NB4 (cell line): ENCODE measurements around the gene MDM4.
"Not testable (repeated sequence)": the region's sequence is repeated elsewhere in the genome, so short reads cannot be mapped to it uniquely, and the experiment has no call there.

ENCODE experiments used
- DNase-seq: peaks from one replicate; pipeline ENCODE4 v3.0.0; 2010; ENCODE audit warnings: low read depth
- H3K4me3 ChIP-seq: one replicate; pipeline ENCODE4 v1.5.1; 2011; ENCODE audit warnings: mild to moderate bottlenecking, low read depth, low read length, moderate library complexity
- MYC ChIP-seq: IDR thresholded peaks from 2 replicates; pipeline ENCODE4 v1.6.1; 2011; ENCODE audit warnings: low read depth, low read length
- POLR2A ChIP-seq: IDR thresholded peaks from 2 replicates; pipeline ENCODE4 v1.6.1; 2011; ENCODE audit warnings: mild to moderate bottlenecking; ENCODE audit not compliant: insufficient read length; ENCODE audit errors: extremely low read depth
- TF ChIP-seq, protein P1 (sequence below): IDR thresholded peaks from 2 replicates; pipeline ENCODE4 v1.6.1; 2011; ENCODE audit warnings: low read depth, low read length
- TF ChIP-seq, protein P2 (sequence below): IDR thresholded peaks from one replicate; pipeline ENCODE4 v1.5.1; 2012; ENCODE audit warnings: low read depth, low read length

MDM4 gene

DNA sequence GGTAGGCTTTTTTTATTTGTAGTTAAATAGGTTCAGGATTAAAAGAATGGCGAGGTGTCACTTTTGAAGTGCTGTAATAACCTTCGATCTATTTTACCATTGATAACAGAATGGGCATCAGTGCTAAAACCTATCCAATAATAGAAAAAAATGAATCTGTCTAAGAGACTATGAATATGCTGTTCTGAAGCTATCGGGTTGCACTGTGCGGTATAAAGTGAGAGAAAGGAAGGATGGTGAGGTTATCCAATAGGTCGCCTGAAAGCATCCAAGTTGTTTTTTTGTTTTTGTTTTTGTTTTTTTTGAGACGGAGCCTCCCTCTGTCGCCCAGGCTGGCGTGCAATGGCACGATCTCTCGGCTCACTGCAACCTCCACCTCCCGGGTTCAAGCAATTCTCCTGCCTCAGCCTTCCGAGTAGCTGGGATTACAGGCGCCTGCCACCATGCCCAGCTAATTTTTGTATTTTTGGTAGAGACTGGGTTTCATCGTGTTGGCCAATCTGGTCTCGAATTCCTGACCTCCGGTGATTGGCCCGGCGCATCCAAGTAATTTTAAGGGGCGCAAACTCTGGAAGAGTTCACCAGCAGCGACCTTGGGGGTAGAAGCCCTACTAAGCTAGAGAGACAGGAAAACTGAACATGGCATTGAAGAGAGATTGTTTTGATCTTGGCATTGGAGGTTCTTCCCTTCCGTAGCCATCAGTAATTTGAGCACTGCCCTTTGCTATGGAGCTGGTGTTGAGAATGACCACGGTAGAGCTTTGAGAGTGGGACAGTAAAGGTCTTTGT lies 8.7 kb upstream of the MDM4 start:
- peak; percentile 78 for DNase-seq

DNA sequence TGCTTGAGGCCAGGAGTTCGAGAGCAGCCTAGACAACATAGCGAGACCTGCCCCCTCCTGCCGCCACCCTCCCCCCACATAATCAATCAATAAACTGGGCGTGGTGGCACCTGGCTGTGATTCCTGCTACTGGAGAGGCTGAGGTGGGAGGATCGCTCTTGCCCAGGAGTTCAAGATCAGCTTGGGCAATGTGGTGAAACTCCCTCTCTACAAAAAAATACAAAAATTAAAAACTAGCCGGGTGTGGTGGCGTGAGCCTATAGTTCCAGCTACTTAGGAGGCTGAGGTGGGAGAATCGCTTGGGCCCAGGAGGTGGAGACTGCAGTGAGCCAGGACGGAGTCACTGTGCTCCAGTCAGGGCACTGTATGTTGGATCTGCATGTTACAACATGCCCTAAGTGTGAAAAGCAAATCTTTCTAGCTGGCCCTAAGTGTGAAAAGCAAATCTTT lies 7.0 kb upstream of the MDM4 start:
- H3K4me3 ChIP-seq: no peak overlapping the region
- no peak for DNase-seq
- no peak for TF ChIP-seq MYC
- TF ChIP-seq, protein P1, sequence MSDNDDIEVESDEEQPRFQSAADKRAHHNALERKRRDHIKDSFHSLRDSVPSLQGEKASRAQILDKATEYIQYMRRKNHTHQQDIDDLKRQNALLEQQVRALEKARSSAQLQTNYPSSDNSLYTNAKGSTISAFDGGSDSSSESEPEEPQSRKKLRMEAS: no peak
- TF ChIP-seq, protein P2, sequence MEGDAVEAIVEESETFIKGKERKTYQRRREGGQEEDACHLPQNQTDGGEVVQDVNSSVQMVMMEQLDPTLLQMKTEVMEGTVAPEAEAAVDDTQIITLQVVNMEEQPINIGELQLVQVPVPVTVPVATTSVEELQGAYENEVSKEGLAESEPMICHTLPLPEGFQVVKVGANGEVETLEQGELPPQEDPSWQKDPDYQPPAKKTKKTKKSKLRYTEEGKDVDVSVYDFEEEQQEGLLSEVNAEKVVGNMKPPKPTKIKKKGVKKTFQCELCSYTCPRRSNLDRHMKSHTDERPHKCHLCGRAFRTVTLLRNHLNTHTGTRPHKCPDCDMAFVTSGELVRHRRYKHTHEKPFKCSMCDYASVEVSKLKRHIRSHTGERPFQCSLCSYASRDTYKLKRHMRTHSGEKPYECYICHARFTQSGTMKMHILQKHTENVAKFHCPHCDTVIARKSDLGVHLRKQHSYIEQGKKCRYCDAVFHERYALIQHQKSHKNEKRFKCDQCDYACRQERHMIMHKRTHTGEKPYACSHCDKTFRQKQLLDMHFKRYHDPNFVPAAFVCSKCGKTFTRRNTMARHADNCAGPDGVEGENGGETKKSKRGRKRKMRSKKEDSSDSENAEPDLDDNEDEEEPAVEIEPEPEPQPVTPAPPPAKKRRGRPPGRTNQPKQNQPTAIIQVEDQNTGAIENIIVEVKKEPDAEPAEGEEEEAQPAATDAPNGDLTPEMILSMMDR: no peak
- no peak for TF ChIP-seq POLR2A

More for the DNA sequence above, 8.7 kb upstream of the MDM4 start:
- peak overlapping the region; percentile 74 for H3K4me3 ChIP-seq
- TF ChIP-seq, protein P1: no peak
- TF ChIP-seq POLR2A: peak; percentile 3

DNA sequence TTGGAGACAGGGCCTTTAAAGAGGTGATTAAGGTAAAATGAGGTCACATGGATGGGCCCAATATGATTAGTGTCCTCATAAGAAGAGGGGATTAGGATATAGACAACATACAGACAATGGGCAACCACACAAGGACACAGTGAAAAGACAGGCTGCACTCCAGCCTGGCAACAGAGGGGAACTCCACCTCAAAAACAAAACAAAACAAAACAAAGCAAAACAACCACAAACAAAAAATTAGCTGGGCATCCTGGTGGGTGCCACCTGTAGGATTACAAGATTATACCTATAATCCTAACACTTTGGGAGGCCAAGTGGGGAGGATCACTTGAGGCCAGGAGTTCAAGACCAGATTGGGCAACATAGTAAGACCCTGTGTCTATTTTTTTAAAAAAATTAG lies 4.8 kb upstream of the MDM4 start:
- TF ChIP-seq, protein P1: no peak
- TF ChIP-seq, protein P2: no peak
- no peak for TF ChIP-seq POLR2A
- no peak for TF ChIP-seq MYC
- no peak for DNase-seq
- no peak overlapping the region for H3K4me3 ChIP-seq

DNA sequence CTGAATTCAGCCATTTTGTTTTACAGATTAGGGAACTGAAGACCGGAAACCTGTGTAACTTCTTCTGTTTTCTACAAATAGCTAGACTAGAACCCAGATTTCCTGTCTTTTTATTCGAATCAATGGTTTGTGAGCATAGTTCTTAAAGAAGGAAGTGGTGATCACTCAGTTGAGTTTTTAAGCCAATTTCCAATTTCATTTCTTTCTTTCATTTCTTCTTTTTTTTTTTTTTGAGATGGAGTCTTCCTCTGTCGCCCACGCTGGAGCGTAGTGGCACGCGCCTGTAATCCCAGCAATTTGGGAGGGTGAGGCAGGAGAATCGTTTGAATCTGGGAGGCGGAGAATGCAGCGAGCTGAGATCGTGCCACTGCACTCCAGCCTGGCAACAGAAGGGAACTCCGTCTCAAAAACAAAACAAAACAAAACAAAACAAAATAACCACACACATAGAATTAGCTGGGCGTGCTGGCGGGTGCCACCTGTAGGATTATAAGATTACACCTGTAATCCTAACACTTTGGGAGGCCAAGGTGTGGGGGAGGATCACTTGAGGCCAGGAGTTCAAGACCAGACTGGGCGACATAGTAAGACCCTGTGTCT lies 3.0 kb upstream of the MDM4 start:
- DNase-seq: peak; percentile 33
- no peak overlapping the region for H3K4me3 ChIP-seq
- no peak for TF ChIP-seq MYC

DNA sequence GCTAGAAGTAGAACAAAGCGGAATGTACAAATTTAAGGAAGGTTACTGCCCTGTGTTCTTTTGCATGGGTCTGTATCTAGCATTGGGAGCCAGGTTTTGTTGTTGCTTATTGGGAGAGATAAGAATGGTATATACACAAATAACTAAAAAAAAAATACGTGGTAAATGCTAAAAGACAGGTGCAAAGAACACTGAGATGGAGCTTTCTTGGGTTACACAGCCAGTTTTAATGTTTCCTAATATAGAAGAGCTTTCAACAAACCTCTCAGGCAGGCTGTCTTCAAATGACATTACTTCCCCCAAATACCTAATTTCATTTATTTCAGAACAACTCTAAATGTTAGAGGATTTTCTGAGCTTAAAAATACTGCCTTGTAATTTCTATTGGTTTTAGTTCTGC lies 1.4 kb upstream of the MDM4 start:
- TF ChIP-seq, protein P1: no peak
- no peak for TF ChIP-seq MYC
- TF ChIP-seq POLR2A: no peak
- TF ChIP-seq, protein P2: no peak
- no peak for DNase-seq
- H3K4me3 ChIP-seq: no peak overlapping the region

DNA sequence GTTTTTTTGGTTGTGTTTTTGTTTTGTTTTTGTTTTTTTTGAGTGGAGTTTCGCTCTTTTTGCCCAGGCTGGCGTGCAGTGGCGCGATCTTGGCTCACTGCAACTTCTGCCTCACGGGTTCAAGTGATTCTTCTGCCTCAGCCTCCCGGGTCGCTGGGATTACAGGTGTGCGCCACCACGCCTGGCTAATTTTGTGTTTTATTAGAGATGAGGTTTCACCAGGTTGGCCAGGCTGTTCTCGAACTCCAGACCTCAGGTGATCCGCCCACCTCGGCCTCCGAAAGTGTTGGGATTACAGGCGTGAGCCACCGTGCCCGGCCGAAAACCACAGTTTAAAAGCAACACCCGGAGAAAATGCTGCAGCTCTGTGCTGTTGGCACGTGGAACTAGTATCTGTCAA lies 1.2 kb downstream of the MDM4 start:
- DNase-seq: not testable (repeated sequence)
- peak overlapping the region; percentile 88 for H3K4me3 ChIP-seq

DNA sequence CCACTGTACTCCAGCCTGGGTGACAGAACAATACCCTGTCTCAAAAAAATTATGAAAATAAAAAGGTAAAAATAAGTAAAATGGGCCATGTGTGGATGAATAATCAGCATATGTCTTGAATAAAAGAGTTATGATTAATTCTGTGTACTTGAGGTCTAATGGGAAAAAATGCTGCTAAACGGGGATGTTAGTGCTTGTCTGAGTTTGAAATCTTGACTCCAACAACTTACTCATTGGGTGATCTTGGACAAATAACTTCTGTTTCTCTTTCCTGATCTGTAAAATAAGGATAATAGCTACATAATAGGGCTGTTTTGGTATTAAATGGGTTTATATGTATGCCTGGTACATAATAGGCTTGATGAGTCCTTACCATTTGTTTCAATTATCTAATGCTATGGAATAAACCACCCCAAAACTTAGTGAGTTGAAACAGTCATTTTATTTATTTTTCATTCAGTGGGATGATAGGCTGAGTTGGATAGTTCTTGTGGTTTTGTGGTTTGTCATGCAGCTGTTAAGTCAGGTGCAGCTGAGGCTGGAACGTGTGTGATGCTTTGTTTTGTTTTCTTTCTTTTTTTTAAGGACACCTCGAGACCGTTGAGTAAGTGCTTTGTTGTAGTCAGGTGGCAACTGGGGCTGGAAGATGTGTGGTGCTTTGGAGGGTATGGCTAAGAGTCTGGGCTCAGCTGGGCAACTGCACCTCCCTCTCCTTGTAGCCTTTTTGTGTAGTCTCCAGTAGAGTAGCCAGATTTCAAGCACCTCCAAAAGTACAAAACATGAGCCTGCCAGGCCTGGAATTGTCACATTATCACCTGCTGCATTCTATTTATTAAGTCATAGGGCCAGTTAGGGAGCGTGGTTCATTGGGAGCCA lies 4.9 kb downstream of the MDM4 start:
- TF ChIP-seq MYC (no peak), POLR2A (no peak)
- TF ChIP-seq, protein P2: no peak
- TF ChIP-seq, protein P1: no peak
- peak; percentile 69 for DNase-seq
- peak overlapping the region; percentile 27 for H3K4me3 ChIP-seq

DNA sequence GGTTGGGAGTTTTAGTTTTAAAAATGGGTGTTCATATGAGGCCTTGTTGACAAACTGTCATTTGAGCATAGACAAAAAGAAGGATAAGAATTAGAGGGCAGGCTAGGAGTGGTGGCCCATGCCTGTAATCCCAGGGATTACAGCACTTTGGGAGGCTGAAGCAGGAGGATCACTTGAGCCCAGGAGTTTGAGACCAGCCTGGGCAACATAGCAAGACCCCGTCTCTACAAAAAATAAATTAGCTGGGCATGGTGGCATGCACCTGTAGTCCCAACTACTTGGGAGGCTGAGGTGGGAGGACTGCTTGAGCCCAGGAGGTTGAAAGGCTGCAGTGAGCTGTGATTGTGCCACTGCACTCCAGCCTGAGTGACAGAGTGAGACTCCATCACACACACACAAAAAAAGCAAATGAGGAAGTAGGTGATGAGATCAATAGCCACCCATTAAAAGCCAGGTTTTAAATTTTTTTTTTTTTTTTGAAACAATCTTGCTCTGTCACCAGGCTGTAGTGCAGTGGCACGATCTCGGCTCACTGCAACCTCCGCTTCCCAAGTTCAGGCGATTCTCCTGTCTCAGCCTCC lies 5.8 kb downstream of the MDM4 start:
- H3K4me3 ChIP-seq: not testable (repeated sequence)
- peak; percentile 24 for DNase-seq
